DMS114 treated with DMSO at 0.1 percent for 48 hours (cell line): ENCODE measurements around the gene LCNL1.

Experiments used
- DNase-seq: peaks from one replicate; lab custom pipeline; 2025; ENCODE audit not compliant: unreplicated experiment; lab: John Stamatoyannopoulos, UW

LCNL1 gene

DNA sequence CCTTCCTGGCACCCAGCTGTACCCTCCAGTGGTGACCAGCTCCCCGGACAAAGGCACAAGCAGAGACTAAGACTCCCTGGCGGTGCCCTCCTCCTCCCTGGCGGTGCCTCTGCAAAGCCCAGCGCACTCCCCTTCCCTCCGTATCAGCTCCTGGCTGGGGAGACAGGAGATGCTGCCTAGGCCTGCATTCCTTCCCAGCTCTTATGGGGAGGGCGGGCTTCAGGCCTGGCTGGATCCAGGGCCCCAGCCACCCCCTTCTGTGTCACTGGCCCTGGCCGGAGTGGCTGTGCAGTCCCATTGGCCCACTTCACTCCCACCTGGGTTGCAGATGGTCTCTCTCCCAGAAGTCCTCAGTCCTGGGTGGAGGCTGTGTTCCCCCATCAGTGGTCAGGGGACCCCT is 24.3 kb upstream of the LCNL1 start:
- no peak for DNase-seq

DNA sequence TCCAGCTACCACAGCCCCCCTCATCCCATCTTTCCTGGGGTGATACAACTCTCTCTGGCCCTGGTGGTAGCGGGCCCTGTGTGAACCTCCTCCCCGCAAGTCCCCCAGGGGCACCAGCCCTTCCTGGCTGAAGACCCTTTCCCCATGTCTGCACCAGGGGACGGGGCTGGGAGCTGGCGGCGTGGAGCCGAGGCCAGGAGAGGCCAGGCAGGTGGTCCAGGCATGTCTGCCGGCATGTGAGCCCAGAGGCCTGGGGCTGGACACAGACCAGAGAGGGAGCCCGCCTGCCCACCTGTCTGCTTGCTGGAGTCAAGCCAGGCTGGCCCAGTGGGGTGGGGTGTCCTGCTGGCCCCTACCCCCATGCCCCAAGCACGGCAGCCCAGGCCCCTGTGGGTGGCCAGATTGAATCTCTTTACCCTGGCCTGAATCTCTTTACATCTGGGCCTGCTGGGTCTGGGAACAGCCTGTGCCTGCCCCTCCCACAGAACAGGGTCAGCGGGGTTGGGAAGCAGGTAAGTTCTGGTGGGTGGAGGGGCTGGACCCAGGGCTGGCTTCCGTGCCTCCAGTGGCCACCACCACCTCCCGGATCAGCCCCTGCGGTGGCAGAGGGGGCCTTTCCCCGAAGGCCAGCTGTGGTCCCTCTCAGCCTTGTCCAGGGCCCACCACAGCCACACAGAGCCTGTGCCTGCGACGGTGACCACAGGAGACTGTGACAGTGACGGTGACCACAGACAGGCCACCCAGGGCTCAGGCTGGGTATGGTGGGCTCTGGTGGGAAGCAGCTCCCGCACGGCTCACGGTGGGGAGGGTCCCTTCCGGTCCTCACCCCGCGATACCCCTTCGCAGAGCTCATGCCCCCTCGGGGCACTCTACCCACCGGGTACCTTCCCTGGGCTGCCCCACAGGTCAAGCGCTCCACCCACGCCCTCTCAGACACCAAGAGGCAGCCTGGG is 23.6 kb upstream of the LCNL1 start:
- no peak for DNase-seq

- no peak for DNase-seq
Measured at GRCh38 chr9:136960212-136960937, 22.4 kb upstream of the LCNL1 start.

DNA sequence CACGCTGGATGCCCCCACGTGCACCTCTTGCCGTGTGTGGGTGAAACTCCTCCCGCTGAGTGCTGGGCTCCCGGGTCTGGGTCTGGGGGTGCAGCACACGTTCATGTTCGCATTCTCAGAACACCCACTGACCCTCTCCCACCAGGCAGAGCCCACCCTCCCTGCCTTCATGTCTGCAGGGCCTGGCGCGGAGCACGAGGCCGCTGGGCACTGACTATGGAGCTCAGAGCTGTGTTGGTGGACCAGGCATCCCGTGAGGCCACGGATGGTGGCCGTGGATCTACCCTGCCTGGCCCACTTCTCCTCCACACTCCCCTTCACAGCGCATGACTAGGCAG is 21.9 kb upstream of the LCNL1 start:
- DNase-seq = no peak

DNA sequence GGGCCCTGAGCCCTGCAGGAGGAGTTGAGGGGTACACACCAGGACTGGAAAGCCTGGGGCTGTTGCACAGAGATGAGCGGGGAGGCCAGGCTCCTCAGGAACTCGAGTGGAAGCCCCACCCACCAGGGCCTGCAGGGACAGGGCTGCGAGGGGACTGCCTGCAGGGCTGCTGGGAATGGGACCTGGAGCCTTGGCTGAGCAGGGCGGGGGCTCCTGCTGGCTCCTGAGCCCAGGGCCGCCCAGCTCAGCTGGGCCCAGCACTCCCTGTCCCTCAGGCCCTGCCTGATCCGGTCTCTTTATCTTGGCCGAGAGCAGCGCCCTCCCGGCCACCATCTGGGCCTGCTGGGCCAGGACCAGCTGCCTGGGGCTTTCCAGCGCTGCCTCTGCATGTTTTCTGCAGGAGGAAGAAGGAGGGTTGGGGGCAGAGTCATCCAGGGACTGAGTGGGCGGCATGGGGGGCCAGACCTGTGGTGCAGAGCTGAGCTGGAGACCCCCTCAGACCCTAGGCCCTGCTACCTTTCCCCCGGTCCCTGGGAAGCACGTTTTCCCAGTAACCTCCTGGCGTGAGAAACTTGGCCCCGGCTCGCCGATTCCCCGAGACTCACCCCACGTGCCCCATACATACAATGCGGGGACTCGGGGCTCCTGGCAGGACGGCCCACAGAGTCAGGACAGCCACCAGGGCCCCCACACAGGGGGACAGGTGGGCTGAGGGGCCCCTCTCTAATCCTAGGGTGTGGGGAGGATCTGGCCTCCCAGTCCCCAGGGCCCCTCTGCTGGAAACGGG is 21.3 kb upstream of the LCNL1 start:
- no peak for DNase-seq

GRCh38 chr9:136962163-136962562 is 20.6 kb upstream of the LCNL1 start:
- DNase-seq = no peak

DNA sequence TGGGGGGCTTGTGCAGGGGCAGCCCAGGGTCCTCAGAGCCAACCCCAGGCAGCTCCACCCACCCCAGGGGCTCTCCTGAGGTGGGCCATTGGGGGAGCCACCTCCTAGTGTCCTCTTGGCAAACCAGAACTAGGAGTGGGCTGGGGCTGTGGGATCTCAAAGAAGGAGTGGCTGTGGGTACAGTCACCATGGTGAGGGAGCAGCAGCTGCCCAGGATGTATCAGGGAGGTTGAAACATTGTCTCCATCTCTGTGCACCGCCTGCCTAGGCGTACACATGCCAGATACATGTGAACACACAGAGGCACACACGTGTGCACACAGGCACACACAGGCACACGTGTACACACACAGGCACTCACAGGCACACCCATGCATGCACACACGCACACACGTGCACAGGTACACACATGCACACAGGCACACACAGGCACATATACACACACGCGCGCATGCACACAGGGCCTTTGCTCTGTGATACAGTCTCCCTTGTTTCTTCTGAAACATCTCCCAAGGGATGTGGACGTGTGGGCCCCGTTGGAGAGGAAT is 20.0 kb upstream of the LCNL1 start:
- DNase-seq = no peak

DNA sequence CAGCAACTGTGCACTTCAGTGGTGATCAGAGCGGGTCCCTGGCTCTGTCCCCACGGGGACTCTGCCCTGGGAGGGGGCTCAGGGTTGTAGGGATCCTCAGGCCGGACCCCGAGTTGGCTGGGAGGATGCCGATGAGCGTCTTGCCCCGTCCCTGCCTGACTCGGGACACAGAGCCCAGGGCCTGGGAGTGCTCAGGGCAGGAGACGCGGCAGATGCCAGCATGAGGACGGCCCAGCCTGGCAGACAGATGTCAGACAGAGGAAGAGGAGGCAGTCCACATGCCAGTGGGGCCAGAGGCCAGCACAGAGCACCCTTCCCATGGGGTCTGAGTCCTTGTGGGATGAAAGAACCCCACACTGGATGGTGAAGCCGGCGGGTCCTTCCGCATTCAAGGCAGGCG is 19.5 kb upstream of the LCNL1 start:
- no peak for DNase-seq

DNA sequence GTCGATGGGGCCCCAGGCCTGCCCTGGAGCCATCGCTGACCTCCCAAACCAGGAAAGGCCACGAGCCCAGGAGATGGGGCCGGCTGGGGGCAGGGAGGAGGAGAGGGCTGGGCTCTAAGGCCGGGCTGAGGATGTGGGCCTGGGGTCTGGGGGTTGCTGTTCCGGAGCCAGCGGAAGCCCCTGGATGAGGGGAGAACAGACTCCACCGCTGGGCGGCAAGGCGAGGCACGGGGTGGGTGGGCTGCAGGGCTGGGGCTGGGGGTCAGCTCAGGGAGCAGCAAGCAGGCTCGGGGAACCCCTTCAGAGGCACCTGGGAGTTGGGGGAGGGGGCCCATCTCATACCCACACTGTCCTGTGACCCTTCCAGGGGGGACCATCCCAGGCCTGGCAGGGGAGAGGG is 19.0 kb upstream of the LCNL1 start:
- no peak for DNase-seq

- no peak for DNase-seq
Measured at GRCh38 chr9:136964171-136964689, 18.6 kb upstream of the LCNL1 start.

DNA sequence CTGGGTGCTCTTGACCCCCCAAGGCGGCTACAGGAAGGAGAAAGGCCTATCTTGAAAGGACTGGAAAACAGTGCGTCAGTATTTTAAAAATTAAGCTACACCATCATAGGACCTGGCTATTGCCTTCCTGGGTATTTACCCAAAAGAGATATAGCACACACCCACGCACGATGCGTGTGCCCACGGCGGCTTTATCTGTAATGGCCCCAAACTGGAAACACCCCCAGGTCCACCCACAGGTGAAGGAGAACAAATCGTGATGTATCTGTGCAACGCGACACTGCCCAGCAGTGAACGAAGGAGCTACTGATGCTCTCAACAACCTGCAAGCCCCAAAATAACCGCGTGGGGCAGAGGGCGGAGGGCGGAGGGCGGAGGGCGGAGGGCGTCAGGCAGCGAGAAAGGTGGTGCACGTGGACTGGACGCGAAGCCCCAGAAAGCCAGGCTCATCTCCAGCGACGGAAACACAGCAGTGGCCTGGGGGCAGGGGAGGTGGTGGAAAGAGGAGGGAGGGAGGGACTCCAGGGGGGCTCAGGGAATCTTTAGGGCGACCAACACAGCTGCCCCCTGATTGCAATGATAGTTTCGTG is 17.9 kb upstream of the LCNL1 start:
- no peak for DNase-seq

- no peak for DNase-seq
Measured at GRCh38 chr9:136965771-136966484, 16.9 kb upstream of the LCNL1 start.

DNA sequence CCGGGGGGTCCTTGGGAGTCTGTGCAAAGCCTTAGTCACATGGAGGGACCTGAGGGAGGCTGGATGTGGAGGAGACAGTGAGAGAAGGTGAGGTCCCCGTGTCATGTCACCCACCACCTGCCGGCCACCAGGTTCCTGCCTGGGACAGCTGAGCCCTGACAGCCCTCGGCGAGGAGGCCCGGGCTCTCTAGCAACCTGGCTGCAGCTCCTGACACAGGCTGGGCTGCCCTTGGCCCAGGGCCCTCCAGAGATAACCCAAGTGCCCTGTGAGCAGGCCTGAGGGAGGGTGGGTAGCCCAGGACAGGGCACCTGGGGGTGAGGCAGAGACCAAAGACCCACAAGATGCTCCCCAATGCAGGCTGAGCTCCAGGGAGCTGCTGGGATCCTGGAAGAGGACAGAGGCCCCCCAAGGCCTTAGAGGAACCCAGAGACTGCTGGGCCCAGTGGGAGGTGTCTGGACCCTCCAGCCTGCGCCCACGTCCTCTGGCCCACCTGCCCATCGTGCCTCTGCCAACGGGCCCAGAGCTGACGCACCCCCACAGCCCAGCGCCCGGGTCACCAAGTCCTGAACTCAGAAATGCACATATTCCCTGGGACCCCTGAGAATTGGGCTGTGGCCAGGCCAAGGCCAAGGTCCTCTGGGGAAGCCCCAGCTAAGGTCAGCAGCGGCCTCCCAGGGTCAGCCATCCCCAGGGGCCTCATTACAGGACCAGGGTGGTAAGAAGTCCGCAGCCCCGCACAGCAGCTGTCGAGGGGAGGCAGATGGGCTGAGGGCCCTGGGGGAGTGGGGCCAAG is 14.3 kb upstream of the LCNL1 start:
- DNase-seq = no peak

DNA sequence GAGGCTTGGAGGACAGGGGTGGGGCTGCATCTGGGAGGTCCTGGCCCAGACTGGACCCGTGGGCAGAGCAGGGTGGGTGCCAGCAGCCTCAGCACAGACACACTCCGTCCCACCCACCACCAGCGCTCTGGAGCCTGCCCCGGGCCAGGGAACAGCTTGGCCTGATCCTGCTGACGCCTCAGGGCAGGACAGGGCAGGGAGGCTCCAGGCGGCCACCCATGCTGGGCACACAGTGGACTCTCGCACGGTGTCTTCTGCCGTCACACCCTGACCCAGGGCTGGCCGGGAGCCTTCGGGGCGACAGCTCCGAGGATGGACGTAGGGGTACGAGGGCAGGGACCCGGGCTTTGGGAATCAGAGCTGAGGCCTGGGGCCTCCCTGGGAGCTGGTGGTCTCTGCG is 13.6 kb upstream of the LCNL1 start:
- no peak for DNase-seq

DNA sequence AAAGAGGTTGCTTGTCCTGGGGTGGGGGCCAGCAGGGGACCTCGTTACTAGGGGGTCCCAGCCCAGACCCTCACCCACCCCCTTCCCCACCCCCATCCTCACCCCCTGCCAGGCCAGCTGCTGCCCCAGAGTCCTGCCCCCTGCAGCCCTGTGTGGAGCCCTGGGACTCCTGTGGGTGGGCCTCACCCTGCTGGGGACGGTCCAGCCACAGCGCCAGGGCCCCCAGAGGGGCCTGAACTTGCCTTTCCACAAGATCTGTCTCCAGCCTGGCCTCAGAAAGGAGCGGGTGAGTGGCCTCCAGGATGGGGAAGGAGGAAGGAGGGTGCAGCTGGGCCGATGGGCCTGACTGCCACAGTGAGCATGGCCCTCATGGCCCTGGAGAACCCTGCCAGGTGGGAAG is 13.0 kb upstream of the LCNL1 start:
- no peak for DNase-seq

GRCh38 chr9:136970361-136970760 is 12.4 kb upstream of the LCNL1 start:
- no peak for DNase-seq

- DNase-seq = no peak
Measured at GRCh38 chr9:136971746-136972145, 11.0 kb upstream of the LCNL1 start.

DNA sequence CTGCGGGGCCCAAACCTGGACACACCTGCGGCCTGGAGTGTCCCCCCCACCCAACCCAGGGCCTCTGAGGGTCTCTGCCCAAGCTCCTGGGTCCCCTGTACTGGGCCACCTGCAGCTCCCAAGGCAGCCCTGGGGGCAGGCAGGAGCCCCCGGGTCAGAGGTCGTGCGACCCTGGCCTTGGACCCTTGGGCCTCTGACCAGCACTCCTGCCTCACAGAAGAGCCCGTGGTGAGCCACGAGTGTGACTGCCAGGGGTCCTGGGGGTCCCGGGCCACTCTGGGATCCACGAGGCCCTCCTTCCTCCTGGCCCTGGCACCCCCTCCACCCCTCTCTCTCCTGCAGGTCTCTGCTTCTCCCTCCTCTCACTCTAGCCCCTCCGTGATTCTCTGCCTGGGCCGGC is 10.5 kb upstream of the LCNL1 start:
- no peak for DNase-seq

- DNase-seq = no peak
Measured at GRCh38 chr9:136972743-136973142, 10.1 kb upstream of the LCNL1 start.
